Right lung (tissue), 5 donors: Measurements from ENCODE around the gene CCNQ. TPM values are rescaled to one million over a fixed set of nuclear protein-coding genes. Genes with fewer than 3 reads are reported as not detected.

Source experiments
- DNase-seq, 2 donors: peaks; one replicate each; pipeline ENCODE4 v3.0.0-alpha.2; 2013
- polyA plus RNA-seq, 5 donors: library from polyadenylated mRNA; unstranded; fragments of 120-200 nt; gene quantifications; one replicate each; pipeline versions ENCODE4 v1.2.1 to v1.2.3, GENCODE V29; 2013; ENCODE audit warnings: inconsistent platforms in 1 of 5, low replicate concordance in 1 of 5; ENCODE audit not compliant: insufficient read length in 5 of 5, insufficient read depth in 1 of 5

CCNQ gene
- polyA plus RNA-seq, 5 donors: 11.3 to 20.1 (median 12.6) TPM

- no peak for DNase-seq
Observed at GRCh38 chrX:153544727-153545126, 54.2 kb downstream of the CCNQ start.

DNA sequence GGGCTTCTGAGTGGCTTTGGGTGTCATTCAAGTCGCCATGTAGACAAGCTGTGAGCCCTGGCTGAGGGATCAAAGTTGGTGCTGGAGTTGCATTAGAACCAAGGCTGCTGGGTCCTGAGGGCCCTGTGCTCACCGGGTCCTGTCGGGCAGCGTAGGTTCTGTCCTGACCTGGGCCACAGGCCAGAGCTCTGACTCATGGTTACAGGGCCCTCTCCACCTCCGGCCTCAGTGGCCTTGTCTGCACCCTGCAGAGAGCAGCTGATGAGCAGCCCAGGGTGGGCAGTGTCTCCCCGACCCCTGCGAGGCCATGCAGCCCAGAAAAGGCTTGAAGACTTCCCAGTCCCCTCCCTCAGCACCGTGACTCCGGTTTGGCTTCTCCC is 59.0 kb downstream of the CCNQ start:
- DNase-seq: no peak

- DNase-seq: peak; percentile 25 to 30
Observed at GRCh38 chrX:153539171-153539978, 59.6 kb downstream of the CCNQ start.

GRCh38 chrX:153538424-153538823 is 60.5 kb downstream of the CCNQ start:
- DNase-seq: no peak

Other genes starting within 250 kb of the CCNQ start
- gene PNMA6E, start 197.8 kb downstream of the CCNQ start, polyA plus RNA-seq: not detected
- gene ZFP92, start 187.7 kb downstream of the CCNQ start, polyA plus RNA-seq: 1 to 10 TPM in 1 of 5 donors, under 1 TPM in 4; 0.78 to 1.2 (median 0.91) TPM
- 1 to 10 TPM in 1 of 5 donors, under 1 TPM in 4; 0.35 to 1.2 (median 0.76) TPM for gene TREX2, start 153.1 kb downstream of the CCNQ start, polyA plus RNA-seq
- 10 to 100 TPM; 27.1 to 45.0 (median 36.5) TPM for gene HAUS7, start 128.6 kb downstream of the CCNQ start, polyA plus RNA-seq
- 100 to 1,000 TPM; 124 to 242 (median 164) TPM for gene BGN, start 104.2 kb downstream of the CCNQ start, polyA plus RNA-seq
- under 1 TPM; 0.17 to 0.43 (median 0.29) TPM for gene ATP2B3, start 81.5 kb downstream of the CCNQ start, polyA plus RNA-seq
- gene DUSP9, start 48.1 kb upstream of the CCNQ start, polyA plus RNA-seq: under 1 TPM in 3 of 5 donors, not detected in 2; 0.12 to 0.69 (median 0.45) TPM
- 1 to 10 TPM in 1 of 5 donors, under 1 TPM in 4; 0.54 to 1.1 (median 0.64) TPM for gene PNCK, start 74.7 kb upstream of the CCNQ start, polyA plus RNA-seq
- gene SLC6A8, start 88.8 kb upstream of the CCNQ start, polyA plus RNA-seq: 1 to 10 TPM; 3.7 to 9.8 (median 7.8) TPM
- gene BCAP31, start 125.2 kb upstream of the CCNQ start, polyA plus RNA-seq: 100 to 1,000 TPM; 119 to 161 (median 139) TPM
- gene ABCD1, start 125.7 kb upstream of the CCNQ start, polyA plus RNA-seq: 10 to 100 TPM in 1 of 5 donors, 1 to 10 TPM in 4; 5.7 to 11.7 (median 7.2) TPM
- gene PLXNB3, start 165.1 kb upstream of the CCNQ start, polyA plus RNA-seq: 1 to 10 TPM; 2.1 to 4.1 (median 3.7) TPM
- 10 to 100 TPM in 1 of 5 donors, 1 to 10 TPM in 3, under 1 TPM in 1; 0.63 to 14.2 (median 1.4) TPM for gene SRPK3, start 181.9 kb upstream of the CCNQ start, polyA plus RNA-seq
- 10 to 100 TPM; 48.9 to 75.0 (median 52.7) TPM for gene IDH3G, start 195.2 kb upstream of the CCNQ start, polyA plus RNA-seq
- 100 to 1,000 TPM; 152 to 222 (median 163) TPM for gene SSR4, start 195.5 kb upstream of the CCNQ start, polyA plus RNA-seq
- 10 to 100 TPM in 3 of 5 donors, 1 to 10 TPM in 2; 8.5 to 13.9 (median 10.4) TPM for gene PDZD4, start 231.4 kb upstream of the CCNQ start, polyA plus RNA-seq